ENCODE results near the gene OAF. TPM values are rescaled to one million over a fixed set of nuclear protein-coding genes. Genes with fewer than 3 reads are reported as not detected.

OAF gene
- total RNA-seq, 1 experiment from 2014 or later = 0.30 TPM

GRCh38 chr11:120257346-120257745, 46.5 kb downstream of the OAF start:
- no peak overlapping the region for H3K9ac ChIP-seq (ENCODE audit: low read length)
- no peak overlapping the region for H2AFZ ChIP-seq (ENCODE audit: low read length)
- no peak overlapping the region for H3K27ac ChIP-seq (ENCODE audit: low read length)
- no peaks in the 10 kb centered on the region for H3K27me3 ChIP-seq (ENCODE audit: low read length)
- H3K9me3 ChIP-seq (ENCODE audit: low read length) = no peaks in the 10 kb centered on the region
- no peaks in the 10 kb centered on the region for H3K36me3 ChIP-seq (ENCODE audit: insufficient read depth, low read length)
- H3K4me3 ChIP-seq (ENCODE audit: low read length) = no peak overlapping the region
- peaks cover 54% of the 10 kb centered on the region for H3K4me1 ChIP-seq (ENCODE audit: low read length)
- no peak for DNase-seq
- H3K79me2 ChIP-seq (ENCODE audit: low read length) = no peaks in the 10 kb centered on the region
- H3K4me2 ChIP-seq (ENCODE audit: low read depth, low read length, poor library complexity, severe bottlenecking) = no peak overlapping the region
- H3K9me2 ChIP-seq (replicated peaks; ENCODE audit: insufficient read depth, low read length) = no peaks in the 10 kb centered on the region
- H4K20me1 ChIP-seq (ENCODE audit: insufficient read depth, low read depth, low read length) = no peaks in the 10 kb centered on the region

- Histone ChIP-seq H3K4me2 (ENCODE audit: low read depth, low read length, poor library complexity, severe bottlenecking) (no peak overlapping the region), H3K9ac (ENCODE audit: low read length) (no peak overlapping the region), H2AFZ (ENCODE audit: low read length) (no peak overlapping the region)
Measured at GRCh38 chr11:120258661-120259060, 47.8 kb downstream of the OAF start.

GRCh38 chr11:120259241-120259640, 48.4 kb downstream of the OAF start:
- Histone ChIP-seq H3K9me3 (ENCODE audit: low read length) (no peaks in the 10 kb centered on the region), H3K9ac (ENCODE audit: low read length) (no peak overlapping the region), H3K4me3 (ENCODE audit: low read length) (no peak overlapping the region), H3K27me3 (ENCODE audit: low read length) (no peaks in the 10 kb centered on the region), H2AFZ (ENCODE audit: low read length) (no peak overlapping the region), H3K27ac (ENCODE audit: low read length) (no peak overlapping the region), H3K9me2 (replicated peaks; ENCODE audit: insufficient read depth, low read length) (no peaks in the 10 kb centered on the region), H3K4me2 (ENCODE audit: low read depth, low read length, poor library complexity, severe bottlenecking) (no peak overlapping the region), H3K4me1 (ENCODE audit: low read length) (peaks cover 50% of the 10 kb centered on the region), H3K36me3 (ENCODE audit: insufficient read depth, low read length) (no peaks in the 10 kb centered on the region), H3K79me2 (ENCODE audit: low read length) (no peaks in the 10 kb centered on the region), H4K20me1 (ENCODE audit: insufficient read depth, low read depth, low read length) (no peaks in the 10 kb centered on the region)
- DNase-seq = no peak

More at GRCh38 chr11:120258661-120259060, 47.8 kb downstream of the OAF start:
- Histone ChIP-seq H3K9me2 (replicated peaks; ENCODE audit: insufficient read depth, low read length) (no peaks in the 10 kb centered on the region), H3K27me3 (ENCODE audit: low read length) (no peaks in the 10 kb centered on the region), H3K27ac (ENCODE audit: low read length) (no peak overlapping the region), H3K4me3 (ENCODE audit: low read length) (no peak overlapping the region), H4K20me1 (ENCODE audit: insufficient read depth, low read depth, low read length) (no peaks in the 10 kb centered on the region), H3K9me3 (ENCODE audit: low read length) (no peaks in the 10 kb centered on the region), H3K36me3 (ENCODE audit: insufficient read depth, low read length) (no peaks in the 10 kb centered on the region), H3K4me1 (ENCODE audit: low read length) (peaks cover 50% of the 10 kb centered on the region), H3K79me2 (ENCODE audit: low read length) (no peaks in the 10 kb centered on the region)
- DNase-seq = peak; percentile 62

- Histone ChIP-seq H3K4me3 (ENCODE audit: low read length) (no peak overlapping the region), H3K4me1 (ENCODE audit: low read length) (peaks cover 50% of the 10 kb centered on the region), H2AFZ (ENCODE audit: low read length) (no peak overlapping the region), H3K79me2 (ENCODE audit: low read length) (no peaks in the 10 kb centered on the region), H4K20me1 (ENCODE audit: insufficient read depth, low read depth, low read length) (no peaks in the 10 kb centered on the region), H3K4me2 (ENCODE audit: low read depth, low read length, poor library complexity, severe bottlenecking) (no peak overlapping the region), H3K9me3 (ENCODE audit: low read length) (no peaks in the 10 kb centered on the region), H3K9me2 (replicated peaks; ENCODE audit: insufficient read depth, low read length) (no peaks in the 10 kb centered on the region), H3K36me3 (ENCODE audit: insufficient read depth, low read length) (no peaks in the 10 kb centered on the region), H3K9ac (ENCODE audit: low read length) (no peak overlapping the region), H3K27me3 (ENCODE audit: low read length) (no peaks in the 10 kb centered on the region), H3K27ac (ENCODE audit: low read length) (no peak overlapping the region)
- DNase-seq = no peak
Measured at GRCh38 chr11:120259988-120260565, 49.2 kb downstream of the OAF start.

- H3K4me2 ChIP-seq (ENCODE audit: low read depth, low read length, poor library complexity, severe bottlenecking) = no peak overlapping the region
- H3K9me3 ChIP-seq (ENCODE audit: low read length) = no peaks in the 10 kb centered on the region
Measured at GRCh38 chr11:120260616-120261015, 49.8 kb downstream of the OAF start.

GRCh38 chr11:120261321-120261720, 50.5 kb downstream of the OAF start:
- no peaks in the 10 kb centered on the region for H3K79me2 ChIP-seq (ENCODE audit: low read length)
- no peaks in the 10 kb centered on the region for H4K20me1 ChIP-seq (ENCODE audit: insufficient read depth, low read depth, low read length)
- no peak overlapping the region for H3K27ac ChIP-seq (ENCODE audit: low read length)
- no peak for DNase-seq
- no peak overlapping the region for H2AFZ ChIP-seq (ENCODE audit: low read length)
- H3K9me3 ChIP-seq (ENCODE audit: low read length) = no peaks in the 10 kb centered on the region
- no peaks in the 10 kb centered on the region for H3K36me3 ChIP-seq (ENCODE audit: insufficient read depth, low read length)
- H3K4me3 ChIP-seq (ENCODE audit: low read length) = no peak overlapping the region
- H3K4me1 ChIP-seq (ENCODE audit: low read length) = peaks cover 50% of the 10 kb centered on the region
- H3K27me3 ChIP-seq (ENCODE audit: low read length) = no peaks in the 10 kb centered on the region
- no peak overlapping the region for H3K9ac ChIP-seq (ENCODE audit: low read length)
- no peaks in the 10 kb centered on the region for H3K9me2 ChIP-seq (replicated peaks; ENCODE audit: insufficient read depth, low read length)
- H3K4me2 ChIP-seq (ENCODE audit: low read depth, low read length, poor library complexity, severe bottlenecking) = no peak overlapping the region

More at GRCh38 chr11:120260616-120261015, 49.8 kb downstream of the OAF start:
- Histone ChIP-seq H3K27ac (ENCODE audit: low read length) (no peak overlapping the region), H3K9ac (ENCODE audit: low read length) (no peak overlapping the region), H3K36me3 (ENCODE audit: insufficient read depth, low read length) (no peaks in the 10 kb centered on the region), H3K4me3 (ENCODE audit: low read length) (no peak overlapping the region), H3K9me2 (replicated peaks; ENCODE audit: insufficient read depth, low read length) (no peaks in the 10 kb centered on the region), H3K4me1 (ENCODE audit: low read length) (peaks cover 50% of the 10 kb centered on the region), H3K27me3 (ENCODE audit: low read length) (no peaks in the 10 kb centered on the region), H2AFZ (ENCODE audit: low read length) (no peak overlapping the region), H3K79me2 (ENCODE audit: low read length) (no peaks in the 10 kb centered on the region), H4K20me1 (ENCODE audit: insufficient read depth, low read depth, low read length) (no peaks in the 10 kb centered on the region)
- DNase-seq = no peak

- no peak for DNase-seq
- Histone ChIP-seq H3K9ac (ENCODE audit: low read length) (no peak overlapping the region), H3K79me2 (ENCODE audit: low read length) (no peaks in the 10 kb centered on the region), H3K4me2 (ENCODE audit: low read depth, low read length, poor library complexity, severe bottlenecking) (no peak overlapping the region), H3K9me3 (ENCODE audit: low read length) (no peaks in the 10 kb centered on the region), H3K36me3 (ENCODE audit: insufficient read depth, low read length) (no peaks in the 10 kb centered on the region), H3K9me2 (replicated peaks; ENCODE audit: insufficient read depth, low read length) (no peaks in the 10 kb centered on the region), H2AFZ (ENCODE audit: low read length) (no peak overlapping the region), H3K4me3 (ENCODE audit: low read length) (no peak overlapping the region), H3K4me1 (ENCODE audit: low read length) (peaks cover 52% of the 10 kb centered on the region), H4K20me1 (ENCODE audit: insufficient read depth, low read depth, low read length) (no peaks in the 10 kb centered on the region), H3K27me3 (ENCODE audit: low read length) (no peaks in the 10 kb centered on the region), H3K27ac (ENCODE audit: low read length) (no peak overlapping the region)
Measured at GRCh38 chr11:120261931-120262330, 51.1 kb downstream of the OAF start.

- Histone ChIP-seq H4K20me1 (ENCODE audit: insufficient read depth, low read depth, low read length) (no peaks in the 10 kb centered on the region), H3K4me3 (ENCODE audit: low read length) (no peak overlapping the region), H3K27ac (ENCODE audit: low read length) (peak overlapping the region; percentile 76; the same call in 1 of the 2 replicates), H3K27me3 (ENCODE audit: low read length) (no peaks in the 10 kb centered on the region), H3K36me3 (ENCODE audit: insufficient read depth, low read length) (no peaks in the 10 kb centered on the region), H3K4me1 (ENCODE audit: low read length) (peaks cover 51% of the 10 kb centered on the region), H3K9me3 (ENCODE audit: low read length) (no peaks in the 10 kb centered on the region), H3K9ac (ENCODE audit: low read length) (no peak overlapping the region), H3K79me2 (ENCODE audit: low read length) (no peaks in the 10 kb centered on the region), H3K4me2 (ENCODE audit: low read depth, low read length, poor library complexity, severe bottlenecking) (peak overlapping the region; percentile 19), H3K9me2 (replicated peaks; ENCODE audit: insufficient read depth, low read length) (no peaks in the 10 kb centered on the region), H2AFZ (ENCODE audit: low read length) (no peak overlapping the region)
- DNase-seq = peak; percentile 72
Measured at GRCh38 chr11:120267319-120267718, 56.5 kb downstream of the OAF start.
